DND-41 (cell line): ENCODE measurements around the gene SEMA7A.

Experiments used
- CTCF ChIP-seq: IDR thresholded peaks from 2 replicates; pipeline ENCODE4 v1.5.1; 2012; ENCODE audit warnings: borderline replicate concordance, low read length, moderate library complexity, mild to moderate bottlenecking; ENCODE audit not compliant: poor library complexity, severe bottlenecking; ENCODE audit errors: extremely low read depth
- EZH2 ChIP-seq: IDR thresholded peaks from 3 replicates; pipeline ENCODE4 v1.6.1; 2012; ENCODE audit warnings: borderline replicate concordance, low read depth, mild to moderate bottlenecking, moderate library complexity, low read length, inconsistent platforms; ENCODE audit not compliant: severe bottlenecking

- no peak for TF ChIP-seq CTCF
- no peak for TF ChIP-seq EZH2
Observed at GRCh38 chr15:74393423-74393822, 40.3 kb downstream of the SEMA7A start.
